NCI-H2081 (cell line): ENCODE results near the gene RPS27A.
"Not testable (repeated sequence)": the region's sequence is repeated elsewhere in the genome, so short reads cannot be mapped to it uniquely, and the experiment has no call there.

ENCODE experiments used
- DNase-seq, 2 experiments: peaks; one replicate each; lab custom pipeline; 2025; lab: John Stamatoyannopoulos, UW

The RPS27A gene

GRCh38 chr2:55232084-55232862 is at the start of gene RPS27A, which contains the start of gene CLHC1:
TSS of gene RPS27A (plus strand) at chr2:55232688. CDS start at chr2:55232825, 137 bp downstream.
TSS of gene CLHC1 (minus strand) at chr2:55232293. CDS start at chr2:55222411, 9,882 bp downstream.
- peak; percentile 95 to 99 for DNase-seq

GRCh38 chr2:55186837-55187236 is 45.7 kb upstream of the RPS27A start:
- DNase-seq = not testable (repeated sequence)

- not testable (repeated sequence) for DNase-seq
Observed at GRCh38 chr2:55191888-55192287, 40.6 kb upstream of the RPS27A start.

GRCh38 chr2:55196526-55196925 is 36.0 kb upstream of the RPS27A start:
- no peak for DNase-seq

GRCh38 chr2:55200416-55200815 is 32.1 kb upstream of the RPS27A start:
- DNase-seq = no peak

GRCh38 chr2:55204536-55204935 is 28.0 kb upstream of the RPS27A start:
- no peak for DNase-seq

- DNase-seq = no peak
Observed at GRCh38 chr2:55204950-55205349, 27.5 kb upstream of the RPS27A start.

GRCh38 chr2:55213822-55214221 is 18.7 kb upstream of the RPS27A start:
- no peak for DNase-seq

- no peak for DNase-seq
Observed at GRCh38 chr2:55223958-55224760, 8.3 kb upstream of the RPS27A start.

- DNase-seq = no peak
Observed at GRCh38 chr2:55224761-55225261, 7.7 kb upstream of the RPS27A start.

- no peak for DNase-seq
Observed at GRCh38 chr2:55225481-55226020, 6.9 kb upstream of the RPS27A start.

GRCh38 chr2:55227437-55228225 is 4.9 kb upstream of the RPS27A start:
- DNase-seq = not testable (repeated sequence)

GRCh38 chr2:55228226-55228563 is 4.3 kb upstream of the RPS27A start:
- DNase-seq = no peak

GRCh38 chr2:55229221-55229620 is 3.3 kb upstream of the RPS27A start:
- DNase-seq = no peak

- no peak for DNase-seq
Observed at GRCh38 chr2:55230551-55230950, 1.9 kb upstream of the RPS27A start.

GRCh38 chr2:55231546-55232083 is 873 bp upstream of the RPS27A start:
- no peak for DNase-seq

- peak; percentile 21 to 32 for DNase-seq
Observed at GRCh38 chr2:55232863-55233657, 572 bp downstream of the RPS27A start.

GRCh38 chr2:55233658-55233940 is 1.1 kb downstream of the RPS27A start:
- no peak for DNase-seq

GRCh38 chr2:55235724-55236538 is 3.4 kb downstream of the RPS27A start:
- DNase-seq = no peak

GRCh38 chr2:55236992-55237543 is 4.6 kb downstream of the RPS27A start:
- no peak for DNase-seq
